A549 (cell line): ENCODE measurements around the gene EIF4EBP3. TPM values are rescaled to one million over a fixed set of nuclear protein-coding genes. Genes with fewer than 3 reads are reported as not detected.

ENCODE experiments used
- ATAC-seq, 2 experiments: fragments of 200-7000 bp in 1 of 2; fragments of >200 bp in 1 of 2; cut with Nextera tagmentation in 1 of 2; cut with Tn5 transposase in 1 of 2; 3 replicates each; pipeline versions ENCODE4 v1.8.0 to v1.9.1; 2018 to 2020; ENCODE audit warnings: mild to moderate bottlenecking in 1 of 2, moderate library complexity in 1 of 2
- CTCF ChIA-PET: fragments of 300-600 bp; sonication (Branson Sonifier 250); formaldehyde crosslinking; extraction: SDS; loops from one replicate; lab custom pipeline; 2021; ENCODE audit warnings: antibody characterized with exemption, inconsistent platforms; lab: Yijun Ruan, JAX
- POLR2A ChIA-PET: fragments of 350-600 bp; formaldehyde crosslinking; extraction: SDS; loops from one replicate; lab custom pipeline; 2021; ENCODE audit warnings: antibody characterized with exemption, inconsistent platforms; lab: Yijun Ruan, JAX
- DNase-seq, 2 experiments: peaks; one replicate each; pipeline versions ENCODE4 v3.0.0 to v3.0.0-alpha.2; 2011 to 2016; ENCODE audit warnings: low read depth in 1 of 2, low spot score in 1 of 2
- FAIRE-seq: peaks from 2 replicates; lab custom pipeline; 2011; peaks lifted over from hg19 to GRCh38; lab: Jason Lieb, UNC
- H3K27ac ChIP-seq, 2 experiments: fragments of >200 bp; sonication (Bioruptor Twin); formaldehyde crosslinking; 3 replicates each; pipeline ENCODE4 v1.5.1; 2016 to 2017
- H3K4me1 ChIP-seq: fragments of >200 bp; sonication (Bioruptor Twin); formaldehyde crosslinking; 3 replicates; pipeline ENCODE4 v1.6.1; 2016
- H3K4me2 ChIP-seq: fragments of >200 bp; sonication (Bioruptor Twin); formaldehyde crosslinking; 3 replicates; pipeline ENCODE4 v1.6.1; 2016
- H3K4me3 ChIP-seq: fragments of >200 bp; sonication (Bioruptor Twin); formaldehyde crosslinking; 3 replicates; pipeline ENCODE4 v1.5.1; 2016
- H3K9me3 ChIP-seq: fragments of >200 bp; sonication (Bioruptor Twin); formaldehyde crosslinking; 3 replicates; pipeline ENCODE4 v1.6.1; 2016
- ATOH8 ChIP-seq: fragments of 250-450 bp; sonication (Bioruptor Pico); IDR thresholded peaks from 2 replicates; pipeline ENCODE4 v1.5.0; 2020; ENCODE audit warnings: low read depth, mild to moderate bottlenecking, moderate library complexity
- BHLHE40 ChIP-seq: IDR thresholded peaks from 2 replicates; pipeline ENCODE4 v1.6.1; 2012; ENCODE audit warnings: low read depth, low read length, inconsistent platforms
- CEBPB ChIP-seq, 2 experiments: fragments of >200 bp in 1 of 2; sonication (Bioruptor Twin) in 1 of 2; formaldehyde crosslinking in 1 of 2; IDR thresholded peaks; 2 replicates each; pipeline ENCODE4 v1.6.1; 2012 to 2016
- E2F6 ChIP-seq: IDR thresholded peaks from 2 replicates; pipeline ENCODE4 v1.6.1; 2012; ENCODE audit warnings: low read depth, borderline replicate concordance
- EHF ChIP-seq: fragments of 250-450 bp; sonication (Bioruptor Pico); IDR thresholded peaks from 2 replicates; pipeline ENCODE4 v1.5.0; 2020; ENCODE audit warnings: mild to moderate bottlenecking
- EHMT2 ChIP-seq: fragments of 200-600 bp; sonication (generic); IDR thresholded peaks from 2 replicates; pipeline ENCODE4 v1.6.1; 2016; ENCODE audit warnings: antibody characterized with exemption, low read depth, mild to moderate bottlenecking, moderate library complexity
- FOSB ChIP-seq: fragments of 250-450 bp; sonication (Bioruptor Pico); IDR thresholded peaks from 2 replicates; pipeline ENCODE4 v1.5.0; 2020; ENCODE audit warnings: mild to moderate bottlenecking, moderate library complexity
- HMGXB4 ChIP-seq: fragments of 250-450 bp; sonication (Bioruptor Pico); IDR thresholded peaks from 2 replicates; pipeline ENCODE4 v1.5.0; 2021; ENCODE audit warnings: mild to moderate bottlenecking, moderate library complexity, borderline replicate concordance
- HOXA7 ChIP-seq: fragments of 250-450 bp; sonication (Bioruptor Pico); IDR thresholded peaks from 2 replicates; pipeline ENCODE4 v1.5.0; 2020; ENCODE audit warnings: mild to moderate bottlenecking, moderate library complexity
- JUN ChIP-seq, 2 experiments: fragments of >200 bp; sonication (Bioruptor Twin); formaldehyde crosslinking; IDR thresholded peaks; 2 replicates in 1 of 2; 3 replicates in 1 of 2; pipeline ENCODE4 v1.6.1; 2016 to 2017
- KDM1A ChIP-seq: fragments of 200-600 bp; sonication (generic); IDR thresholded peaks from 2 replicates; pipeline ENCODE4 v1.6.1; 2016; ENCODE audit warnings: low read depth, mild to moderate bottlenecking
- KDM5A ChIP-seq: fragments of 200-600 bp; sonication (generic); IDR thresholded peaks from 2 replicates; pipeline ENCODE4 v1.6.1; 2016; ENCODE audit warnings: antibody characterized with exemption, mild to moderate bottlenecking
- MAFK ChIP-seq: fragments of 450-650 bp; IDR thresholded peaks from 2 replicates; pipeline ENCODE4 v1.6.1; 2014; ENCODE audit not compliant: partially characterized antibody
- MAX ChIP-seq: IDR thresholded peaks from 2 replicates; pipeline ENCODE4 v1.6.1; 2012
- MYC ChIP-seq: IDR thresholded peaks from 2 replicates; pipeline ENCODE4 v1.6.1; 2012; ENCODE audit warnings: mild to moderate bottlenecking, inconsistent platforms, low read length, improper control_type of control experiment, borderline replicate concordance
- PBX3 ChIP-seq: IDR thresholded peaks from 2 replicates; pipeline ENCODE4 v1.6.1; 2012
- POLR2A ChIP-seq: IDR thresholded peaks from 2 replicates; pipeline ENCODE4 v1.6.1; 2012; ENCODE audit warnings: mild to moderate bottlenecking, low read length
- POLR2AphosphoS2 ChIP-seq: conservative IDR thresholded peaks from 2 replicates; pipeline ENCODE4 v1.6.1; 2012; ENCODE audit warnings: low read length, improper control_type of control experiment, inconsistent platforms
- SMC3 ChIP-seq: fragments of >200 bp; sonication (Bioruptor Twin); formaldehyde crosslinking; IDR thresholded peaks from 3 replicates; pipeline ENCODE4 v1.6.1; 2018; ENCODE audit warnings: inconsistent platforms
- USF2 ChIP-seq: fragments of 450-650 bp; IDR thresholded peaks from 2 replicates; pipeline ENCODE4 v1.6.1; 2014; ENCODE audit warnings: antibody characterized with exemption
- ZSCAN20 ChIP-seq: fragments of 250-450 bp; sonication (Bioruptor Pico); IDR thresholded peaks from 2 replicates; pipeline ENCODE4 v1.8.0; 2022; ENCODE audit warnings: mild to moderate bottlenecking, moderate library complexity
- whole genome bisulfite sequencing: methylation state at CpG from one replicate; pipeline ENCODE4 v1.1.6; 2017; ENCODE audit errors: missing lambda C conversion rate; 5-methylcytosine and 5-hydroxymethylcytosine counted together
- polyA minus RNA-seq: library from RNA; depleted of rRNA, polyadenylated mRNA; stranded (reverse); fragments of >200 nt; gene quantifications from 2 replicates; pipeline ENCODE4 v1.2.3, GENCODE V29; 2011; rRNA and poly(A)+ RNA removed
- polyA plus RNA-seq, 4 experiments: library from polyadenylated mRNA; depleted of rRNA in 3 of 4; stranded (reverse); fragments of >200 nt; fragmentation: RNase III in 1 of 4; extraction: RNeasy Plus Mini Kit Qiagen cat#74134 plus additional on column Dnase treatment in 1 of 4; gene quantifications; 2 replicates in 3 of 4; 3 replicates in 1 of 4; pipeline ENCODE4 v1.2.3, GENCODE V29; 2011 to 2017

EIF4EBP3 gene
- 2.0 and 2.9 TPM in 2 replicates for polyA plus RNA-seq (2011; rRNA removed)
- polyA plus RNA-seq (2012; cell fraction: cytosol; rRNA removed) = 0.79 and 1.1 TPM in 2 replicates
- polyA plus RNA-seq (2012; cell fraction: nucleus; rRNA removed) = 2.1 and 3.8 TPM in 2 replicates
- polyA plus RNA-seq (2017; fragmentation: RNase III; extraction: RNeasy Plus Mini Kit Qiagen cat#74134 plus additional on column Dnase treatment) = 0.96 to 1.6 TPM (median 1.2 TPM) in 3 replicates
- polyA minus RNA-seq = 2.2 and 3.0 TPM in 2 replicates

GRCh38 chr5:140547508-140548299 lies at the start of gene EIF4EBP3:
TSS of gene EIF4EBP3 (plus strand) at chr5:140547662. CDS start at chr5:140547738, 76 bp downstream.
- peak within 1 kb of the TSS; percentile 56 to 75 for H3K27ac ChIP-seq
- FAIRE-seq (no peak), DNase-seq (peak; percentile 87 to 90), ATAC-seq (peak; percentile 94 to 96)
- 53% methylated on average over 37 of the region's 52 CpGs for WGBS
- H3K9me3 ChIP-seq = no peaks in the 10 kb centered on the region
- no peak within 1 kb of the TSS for H3K4me3 ChIP-seq
- POLR2A ChIA-PET = interaction anchor here (0.6 to 3.2 kb wide), 6 partner anchors 10 to 163 kb away, joined by 3 to 32 read pairs (median 6); partner anchors contain the start of genes ANKHD1, APBB3, IK and NDUFA2
- CTCF ChIA-PET = interaction anchor here (0.6 to 4.2 kb wide), 19 partner anchors 9 to 1071 kb away, joined by 3 to 21 read pairs (median 4); partner anchors contain the start of genes CD14, DIAPH1, HARS1 and HARS2
- TF ChIP-seq MAX (peak; percentile 96), SMC3 (peak; percentile 27; the same call in 2 of the 3 replicates), E2F6 (peak; percentile 57), CEBPB (IDR thresholded peaks at IDR 0.05) (no peak), POLR2A (no peak), JUN (IDR thresholded peaks at IDR 0.05) (peak in 1 of 2 experiments; percentile 42; a peak in 2 of 5 replicates), POLR2AphosphoS2 (no peak; the same call in 1 of the 2 replicates), HMGXB4 (no peak), MYC (peak; percentile 90; the same call in 1 of the 2 replicates), FOSB (CRISPR knock-in tag) (0 out of 2 replicates have a peak, but pooled peaks have one; percentile 67), USF2 (peak; percentile 86), MAFK (no peak), KDM5A (no peak), EHF (CRISPR knock-in tag) (no peak), EHMT2 (no peak), PBX3 (peak; percentile 89), HOXA7 (peak; percentile 64; the same call in 1 of the 2 replicates)
- peak within 1 kb of the TSS; percentile 73 for H3K4me2 ChIP-seq
- peaks cover 26% of the 10 kb centered on the region for H3K4me1 ChIP-seq

GRCh38 chr5:140497897-140498296 lies 49.6 kb upstream of the EIF4EBP3 start:
- ChIA-PET CTCF (no interaction called here), POLR2A (no interaction called here)
- FAIRE-seq = no peak
- TF ChIP-seq ATOH8 (CRISPR knock-in tag) (no peak), KDM1A (no peak), ZSCAN20 (CRISPR knock-in tag) (no peak), BHLHE40 (no peak), SMC3 (no peak), CEBPB (IDR thresholded peaks at IDR 0.05) (0 out of 4 replicates have a peak, but pooled peaks of 1 of the 2 experiments have one; percentile 21), JUN (IDR thresholded peaks at IDR 0.05) (no peak)
- no peak overlapping the region for H3K27ac ChIP-seq
- peak; percentile 30 to 42; a peak in 2 of 6 replicates for ATAC-seq
- H3K4me2 ChIP-seq = peak overlapping the region; percentile 40
- H3K9me3 ChIP-seq = no peaks in the 10 kb centered on the region
- no peak overlapping the region for H3K4me3 ChIP-seq
- DNase-seq = peak in 1 of 2 experiments; percentile 27
- H3K4me1 ChIP-seq = peaks cover 11% of the 10 kb centered on the region; the same call in 2 of the 3 replicates
